MM.1S (cell line): ENCODE data around the gene C19orf67.
A peak's percentile ranks its signal among the peaks of the same experiment; 100 is the strongest.

Experiments used
- DNase-seq: peaks from one replicate; pipeline ENCODE4 v3.0.0-alpha.2; 2015
- H2AFZ ChIP-seq: fragments of 300-600 bp; sonication (generic); 2 replicates; pipeline ENCODE4 v1.6.0; 2016; ENCODE audit warnings: antibody characterized with exemption, low read length
- H3F3A ChIP-seq: fragments of 300-600 bp; sonication (generic); 2 replicates; pipeline ENCODE4 v1.6.1; 2016; ENCODE audit warnings: mild to moderate bottlenecking, antibody characterized with exemption, low read length, moderate library complexity, mixed read lengths; ENCODE audit not compliant: insufficient read depth
- H3K27ac ChIP-seq: fragments of 300-600 bp; sonication (generic); 2 replicates; pipeline ENCODE4 v1.5.1; 2016; ENCODE audit warnings: mild to moderate bottlenecking, low read length
- H3K27me3 ChIP-seq: fragments of 300-600 bp; sonication (generic); replicated peaks from 2 replicates; pipeline ENCODE4 v1.6.0; 2016; ENCODE audit warnings: low read length; ENCODE audit not compliant: insufficient read depth
- H3K36me3 ChIP-seq: fragments of 300-600 bp; sonication (generic); replicated peaks from 2 replicates; pipeline ENCODE4 v1.6.1; 2016; ENCODE audit warnings: mild to moderate bottlenecking, low read length, mixed read lengths; ENCODE audit not compliant: insufficient read depth
- H3K4me1 ChIP-seq: fragments of 300-600 bp; sonication (generic); 2 replicates; pipeline ENCODE4 v1.6.1; 2016; ENCODE audit warnings: low read length, mixed read lengths
- H3K4me2 ChIP-seq: fragments of 300-600 bp; sonication (generic); 2 replicates; pipeline ENCODE4 v1.6.0; 2016; ENCODE audit warnings: low read depth, low read length
- H3K4me3 ChIP-seq: fragments of 300-600 bp; sonication (generic); 2 replicates; pipeline ENCODE4 v1.5.1; 2016; ENCODE audit warnings: low read length, mixed read lengths
- H3K79me2 ChIP-seq: fragments of 300-600 bp; sonication (generic); 2 replicates; pipeline ENCODE4 v1.6.1; 2016; ENCODE audit warnings: mixed run types, low read length, mixed read lengths
- H3K9ac ChIP-seq: fragments of 300-600 bp; sonication (generic); 2 replicates; pipeline ENCODE4 v1.6.1; 2016; ENCODE audit warnings: low read length, mixed read lengths
- H3K9me2 ChIP-seq: fragments of 300-600 bp; sonication (generic); replicated peaks from 2 replicates; pipeline ENCODE4 v1.6.1; 2016; ENCODE audit warnings: mild to moderate bottlenecking, low read length, mixed read lengths; ENCODE audit not compliant: insufficient read depth
- H3K9me3 ChIP-seq: fragments of 300-600 bp; sonication (generic); replicated peaks from 2 replicates; pipeline ENCODE4 v1.6.1; 2016; ENCODE audit warnings: mild to moderate bottlenecking, low read length, mixed read lengths; ENCODE audit not compliant: insufficient read depth
- H4K20me1 ChIP-seq: fragments of 300-600 bp; sonication (generic); 2 replicates; pipeline ENCODE4 v1.6.1; 2016; ENCODE audit warnings: mild to moderate bottlenecking, low read length, moderate library complexity, mixed read lengths; ENCODE audit not compliant: insufficient read depth
- EZH2 ChIP-seq: fragments of 300-600 bp; sonication (generic); optimal IDR thresholded peaks from 2 replicates; pipeline ENCODE3; 2017; ENCODE audit warnings: low read depth, mild to moderate bottlenecking, antibody characterized with exemption, low read length, mixed read lengths
- EZH2phosphoT487 ChIP-seq: fragments of 300-600 bp; sonication (generic); IDR thresholded peaks from 2 replicates; pipeline ENCODE4 v1.6.1; 2018; ENCODE audit warnings: antibody characterized with exemption, low read length
- TF ChIP-seq, protein P1 (sequence below): fragments of 300-600 bp; sonication (generic); IDR thresholded peaks from 2 replicates; pipeline ENCODE4 v1.5.1; 2016; ENCODE audit warnings: antibody characterized with exemption, low read length, mixed read lengths

Gene C19orf67

DNA sequence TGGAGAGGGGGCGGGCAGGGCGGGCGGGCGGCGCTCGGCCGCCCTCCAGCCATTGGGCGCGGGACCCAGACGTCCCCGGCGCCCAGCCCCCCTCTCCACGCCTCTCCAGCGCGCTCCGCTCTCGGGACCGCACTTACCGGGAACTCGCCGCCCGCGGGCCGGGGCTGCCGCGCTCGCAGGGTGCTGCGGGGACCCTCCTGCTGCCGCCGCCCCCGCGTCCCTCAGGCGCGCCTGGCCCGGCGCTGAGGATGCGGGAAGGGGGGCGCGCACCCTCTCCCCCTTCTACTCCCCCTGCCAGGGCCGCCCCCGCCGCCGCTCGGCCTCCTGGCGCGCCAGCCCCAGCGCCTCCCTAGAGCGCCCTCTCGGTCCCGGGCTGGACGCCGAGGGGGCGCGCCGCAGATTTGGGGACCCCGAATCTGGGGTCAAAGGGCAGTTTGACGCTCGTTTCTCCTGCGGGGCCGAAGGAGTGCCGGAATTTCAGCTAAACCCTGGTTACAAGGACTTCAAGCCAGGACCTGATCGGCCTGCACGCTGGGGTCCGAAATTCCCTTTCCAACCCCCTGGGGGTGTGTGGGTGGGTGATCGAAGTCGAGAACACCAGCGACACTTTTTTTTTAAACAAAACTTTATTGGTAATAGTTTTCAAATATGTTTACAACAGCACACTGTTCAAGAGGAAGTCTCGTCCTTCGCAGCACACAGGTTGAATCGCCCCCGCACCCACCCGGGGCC, 5.7 kb upstream of the C19orf67 start:
- H2AFZ ChIP-seq: peak overlapping the region; percentile 80
- DNase-seq: peak; percentile 49
- no peaks in the 10 kb centered on the region for H3K9me2 ChIP-seq
- TF ChIP-seq EZH2 (no peak), EZH2phosphoT487 (no peak)
- TF ChIP-seq, protein P1, sequence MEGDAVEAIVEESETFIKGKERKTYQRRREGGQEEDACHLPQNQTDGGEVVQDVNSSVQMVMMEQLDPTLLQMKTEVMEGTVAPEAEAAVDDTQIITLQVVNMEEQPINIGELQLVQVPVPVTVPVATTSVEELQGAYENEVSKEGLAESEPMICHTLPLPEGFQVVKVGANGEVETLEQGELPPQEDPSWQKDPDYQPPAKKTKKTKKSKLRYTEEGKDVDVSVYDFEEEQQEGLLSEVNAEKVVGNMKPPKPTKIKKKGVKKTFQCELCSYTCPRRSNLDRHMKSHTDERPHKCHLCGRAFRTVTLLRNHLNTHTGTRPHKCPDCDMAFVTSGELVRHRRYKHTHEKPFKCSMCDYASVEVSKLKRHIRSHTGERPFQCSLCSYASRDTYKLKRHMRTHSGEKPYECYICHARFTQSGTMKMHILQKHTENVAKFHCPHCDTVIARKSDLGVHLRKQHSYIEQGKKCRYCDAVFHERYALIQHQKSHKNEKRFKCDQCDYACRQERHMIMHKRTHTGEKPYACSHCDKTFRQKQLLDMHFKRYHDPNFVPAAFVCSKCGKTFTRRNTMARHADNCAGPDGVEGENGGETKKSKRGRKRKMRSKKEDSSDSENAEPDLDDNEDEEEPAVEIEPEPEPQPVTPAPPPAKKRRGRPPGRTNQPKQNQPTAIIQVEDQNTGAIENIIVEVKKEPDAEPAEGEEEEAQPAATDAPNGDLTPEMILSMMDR: peak; percentile 38
- no peaks in the 10 kb centered on the region for H3K79me2 ChIP-seq
- H3K9me3 ChIP-seq: no peaks in the 10 kb centered on the region
- H3K27ac ChIP-seq: peak overlapping the region; percentile 46; the same call in 1 of the 2 replicates
- peak overlapping the region; percentile 78 for H3K9ac ChIP-seq
- H3F3A ChIP-seq: no peaks in the 10 kb centered on the region; the same call in 1 of the 2 replicates
- no peaks in the 10 kb centered on the region for H3K27me3 ChIP-seq
- no peaks in the 10 kb centered on the region for H3K36me3 ChIP-seq
- peak overlapping the region; percentile 95 for H3K4me3 ChIP-seq
- peak overlapping the region; percentile 100 for H3K4me2 ChIP-seq
- H3K4me1 ChIP-seq: peaks cover 3% of the 10 kb centered on the region; the same call in 1 of the 2 replicates
- no peaks in the 10 kb centered on the region for H4K20me1 ChIP-seq

DNA sequence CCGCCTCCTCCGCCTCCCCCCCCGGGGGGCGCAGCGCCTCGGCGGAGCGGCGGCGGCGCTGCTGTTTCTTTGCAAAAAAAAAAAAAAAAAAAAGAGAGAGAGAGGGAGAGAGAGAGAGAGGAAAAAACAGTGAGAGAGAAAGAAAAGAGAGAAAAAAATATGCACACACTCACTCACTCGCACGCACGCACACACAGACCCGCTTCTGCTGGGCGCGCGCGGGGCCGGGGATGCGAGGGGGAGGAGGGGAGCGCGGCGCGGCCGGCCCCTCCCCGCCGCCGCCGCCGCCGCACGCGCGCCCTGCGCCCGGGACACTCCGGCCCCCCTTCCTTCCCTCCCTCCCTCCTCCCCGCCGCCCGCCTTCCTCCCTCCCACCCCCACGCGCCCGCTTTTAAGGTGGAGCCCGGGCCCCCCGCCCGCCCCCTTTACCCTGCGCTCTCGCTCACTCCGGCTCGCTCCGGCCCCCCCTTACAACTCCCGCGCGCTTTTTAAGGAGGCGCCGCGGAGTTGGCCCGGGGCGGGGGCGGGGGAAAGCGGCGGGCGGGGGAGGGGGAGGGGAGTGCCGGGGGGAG, 5.0 kb upstream of the C19orf67 start, which contains the start of gene SAMD1:
TSS of gene SAMD1 (minus strand) at position 243 of the 572 bp plus-strand sequence.
- Histone ChIP-seq H3K4me1 (peaks cover 3% of the 10 kb centered on the region; the same call in 1 of the 2 replicates), H3K9me2 (no peaks in the 10 kb centered on the region), H3K27ac (peak within 1 kb of the TSS; percentile 46; the same call in 1 of the 2 replicates), H3F3A (no peaks in the 10 kb centered on the region; the same call in 1 of the 2 replicates), H3K4me2 (peak within 1 kb of the TSS; percentile 100), H4K20me1 (no peaks in the 10 kb centered on the region), H3K79me2 (no peaks in the 10 kb centered on the region), H2AFZ (peak within 1 kb of the TSS; percentile 80), H3K9ac (peak within 1 kb of the TSS; percentile 78), H3K4me3 (peak within 1 kb of the TSS; percentile 95), H3K9me3 (no peaks in the 10 kb centered on the region), H3K36me3 (no peaks in the 10 kb centered on the region), H3K27me3 (no peaks in the 10 kb centered on the region)
- peak; percentile 82 for DNase-seq
- TF ChIP-seq EZH2phosphoT487 (no peak), EZH2 (no peak)
- TF ChIP-seq, protein P1: no peak

DNA sequence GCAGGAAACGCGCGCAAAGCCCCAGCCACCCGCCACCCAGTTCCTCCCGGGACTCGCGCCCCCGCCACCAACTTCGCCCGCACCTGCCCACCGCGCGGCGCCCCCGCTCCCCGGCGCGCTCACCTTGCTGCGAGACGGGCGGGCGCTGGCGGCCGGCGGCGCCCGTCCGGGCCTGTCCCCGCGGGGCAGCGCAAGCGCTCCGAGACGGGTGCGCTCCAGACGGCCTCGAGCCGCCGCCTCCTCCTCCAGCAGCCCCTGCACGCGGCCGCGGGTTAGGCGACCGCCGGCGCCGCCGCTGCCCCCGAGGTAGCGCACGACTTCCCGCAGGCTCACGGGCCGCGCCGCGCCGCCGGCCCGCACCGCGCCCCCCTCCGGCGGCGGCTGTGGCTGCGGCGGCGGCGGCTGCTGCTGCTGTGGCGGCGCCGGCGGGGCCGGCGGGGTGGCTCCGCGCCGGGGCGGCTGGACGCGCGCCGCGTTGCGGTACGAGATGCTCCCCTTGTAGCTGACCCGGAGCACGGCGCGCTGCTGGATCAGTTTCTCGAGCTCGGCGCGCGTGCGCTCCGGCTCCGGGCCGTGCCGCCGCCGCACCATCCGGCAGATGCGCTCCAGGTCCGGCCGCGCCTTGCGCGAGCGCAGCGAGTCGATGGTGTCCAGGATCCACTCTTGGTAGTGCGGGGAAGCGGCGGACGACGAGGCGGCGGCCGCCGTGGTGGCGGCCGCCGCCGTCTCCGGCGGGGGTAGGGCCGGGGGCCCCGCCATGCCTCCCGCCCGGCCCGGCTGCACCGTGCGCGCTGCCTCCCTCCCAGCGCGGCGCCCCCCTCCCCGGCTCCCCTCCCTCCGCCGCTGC, 4.3 kb upstream of the C19orf67 start:
- no peaks in the 10 kb centered on the region for H4K20me1 ChIP-seq
- no peaks in the 10 kb centered on the region for H3K36me3 ChIP-seq
- H3K79me2 ChIP-seq: no peaks in the 10 kb centered on the region
- H3K9me3 ChIP-seq: no peaks in the 10 kb centered on the region
- TF ChIP-seq EZH2phosphoT487 (no peak), EZH2 (no peak)
- TF ChIP-seq, protein P1: no peak
- H3K27ac ChIP-seq: no peak overlapping the region
- H3K9me2 ChIP-seq: no peaks in the 10 kb centered on the region
- H3K9ac ChIP-seq: no peak overlapping the region
- no peaks in the 10 kb centered on the region for H3K27me3 ChIP-seq
- peaks cover 3% of the 10 kb centered on the region; the same call in 1 of the 2 replicates for H3K4me1 ChIP-seq
- peak overlapping the region; percentile 55; the same call in 1 of the 2 replicates for H3K4me3 ChIP-seq
- peak; percentile 64 for DNase-seq
- H3K4me2 ChIP-seq: peak overlapping the region; percentile 57; the same call in 1 of the 2 replicates
- no peaks in the 10 kb centered on the region; the same call in 1 of the 2 replicates for H3F3A ChIP-seq
- no peak overlapping the region for H2AFZ ChIP-seq
